ENCODE results near the gene ITGAL. TPM values are rescaled to one million over a fixed set of nuclear protein-coding genes. Genes with fewer than 3 reads are reported as not detected.
A peak's percentile ranks its signal among the peaks of the same experiment; 100 is the strongest.

Gene ITGAL
- total and polyA plus RNA-seq, 2 of the 8 experiments (the other 6 are each of a cell fraction or from before 2014, with no cell fraction given), result not detected

DNA sequence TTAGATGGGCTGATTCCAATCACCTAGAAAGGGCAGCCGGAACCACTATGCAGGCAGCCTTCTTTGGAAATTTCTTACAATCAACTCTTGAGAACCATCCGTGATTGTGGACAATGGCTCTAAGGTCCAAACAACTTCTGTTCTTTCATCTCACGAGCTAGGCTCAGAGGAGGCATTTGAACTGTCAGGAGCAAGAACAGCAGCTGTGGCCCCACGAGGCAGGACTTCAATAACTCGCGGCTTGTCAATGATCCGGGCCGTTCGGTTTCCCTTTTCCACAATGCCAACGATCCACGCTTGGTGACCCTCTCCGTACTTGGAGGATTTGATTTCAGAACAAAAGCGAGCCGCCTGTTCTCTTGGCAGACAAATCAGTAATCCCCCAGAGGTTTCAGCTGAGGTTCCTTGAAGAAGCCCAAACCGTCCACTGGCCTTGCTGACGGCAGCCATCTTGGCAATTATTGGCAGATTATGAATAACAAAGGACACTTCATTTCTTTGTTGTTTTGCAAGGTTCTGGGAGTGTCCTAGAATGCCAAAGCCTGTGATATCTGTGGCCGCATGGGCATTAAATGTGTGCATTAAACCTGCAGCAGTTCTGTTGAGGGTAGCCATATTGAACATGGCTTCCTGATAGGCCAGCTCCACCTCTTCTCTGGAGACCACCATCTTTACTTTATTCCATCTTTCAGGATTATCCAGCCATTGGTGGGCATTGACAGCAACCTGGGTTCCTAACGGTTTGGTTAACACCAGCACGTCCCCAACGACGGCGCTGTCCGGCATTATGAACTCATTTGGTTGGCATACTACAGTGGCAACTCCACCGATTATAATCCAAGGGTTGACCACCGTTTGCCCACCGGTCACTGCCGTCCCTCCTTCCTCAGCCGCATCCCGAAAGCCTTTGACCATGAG is 28.1 kb upstream of the ITGAL start:
- peak overlapping the region; percentile 22 for H4K91ac ChIP-seq (replicated peaks; ENCODE audit: insufficient read length, low read length)
- H2AFZ ChIP-seq (ENCODE audit: low read length), result no peak overlapping the region
- H2AK5ac ChIP-seq (ENCODE audit: low read depth, low read length), result peak overlapping the region; percentile 84; the same call in 1 of the 2 replicates
- H3K79me2 ChIP-seq (ENCODE audit: control insufficient read depth in 1 of 2, insufficient read depth in 2 of 2, low read length in 2 of 2), result peaks cover 0 to 12% of the 10 kb centered on the region in 2 experiments; a peak in 1 of 4 replicates
- peaks cover 0 to 4% (median 1%) of the 10 kb centered on the region in 4 experiments; a peak in 1 of 7 replicates for H3K27me3 ChIP-seq (replicated peaks in 1 of 4; ENCODE audit: control insufficient read depth in 3 of 4, extremely low read depth in 1 of 4, insufficient read depth in 3 of 4, low read length in 3 of 4)
- DNase-seq (ENCODE audit: low read depth in 1 of 2, low spot score in 2 of 2) (no peak), FAIRE-seq (no peak)
- no peak overlapping the region for H2BK120ac ChIP-seq (replicated peaks; ENCODE audit: low read depth, low read length)
- no peak overlapping the region for H3K14ac ChIP-seq (ENCODE audit: insufficient read length)
- peak overlapping the region; percentile 45 for H2BK12ac ChIP-seq (ENCODE audit: low read depth, low read length)
- peak overlapping the region; percentile 80 to 89 for H3K4me2 ChIP-seq (ENCODE audit: insufficient read depth in 1 of 2, low read depth in 2 of 2, low read length in 2 of 2)
- H3K9me3 ChIP-seq (ENCODE audit: insufficient read depth in 2 of 2, low read depth in 1 of 2, low read length in 1 of 2), result no peaks in the 10 kb centered on the region
- CTCF ChIA-PET (ENCODE audit: partially characterized antibody), result interaction anchor here (0.5 to 1.4 kb wide), 8 partner anchors 11 to 198 kb away, joined by 3 to 4 read pairs (median 3); partner anchors contain the start of genes DCTPP1 and ZNF771
- peak overlapping the region in 1 of 4 experiments; percentile 59; a peak in 1 of 7 replicates for H3K9ac ChIP-seq (replicated peaks in 1 of 4; ENCODE audit: extremely low read depth in 1 of 4, low read depth in 3 of 4, low read length in 3 of 4)
- H3K18ac ChIP-seq (ENCODE audit: extremely low read depth, low read length), result peak overlapping the region; percentile 78; the same call in 1 of the 2 replicates
- H3K4ac ChIP-seq (replicated peaks; ENCODE audit: insufficient read length, low read depth, low read length), result no peak overlapping the region
- H3K4me3 ChIP-seq (ENCODE audit: extremely low read depth in 1 of 4, insufficient read depth in 2 of 4, low read depth in 3 of 4, low read length in 4 of 4), result peak overlapping the region; percentile 71 to 86 (median 78); a peak in 7 of 8 replicates
- TF ChIP-seq, protein P1, sequence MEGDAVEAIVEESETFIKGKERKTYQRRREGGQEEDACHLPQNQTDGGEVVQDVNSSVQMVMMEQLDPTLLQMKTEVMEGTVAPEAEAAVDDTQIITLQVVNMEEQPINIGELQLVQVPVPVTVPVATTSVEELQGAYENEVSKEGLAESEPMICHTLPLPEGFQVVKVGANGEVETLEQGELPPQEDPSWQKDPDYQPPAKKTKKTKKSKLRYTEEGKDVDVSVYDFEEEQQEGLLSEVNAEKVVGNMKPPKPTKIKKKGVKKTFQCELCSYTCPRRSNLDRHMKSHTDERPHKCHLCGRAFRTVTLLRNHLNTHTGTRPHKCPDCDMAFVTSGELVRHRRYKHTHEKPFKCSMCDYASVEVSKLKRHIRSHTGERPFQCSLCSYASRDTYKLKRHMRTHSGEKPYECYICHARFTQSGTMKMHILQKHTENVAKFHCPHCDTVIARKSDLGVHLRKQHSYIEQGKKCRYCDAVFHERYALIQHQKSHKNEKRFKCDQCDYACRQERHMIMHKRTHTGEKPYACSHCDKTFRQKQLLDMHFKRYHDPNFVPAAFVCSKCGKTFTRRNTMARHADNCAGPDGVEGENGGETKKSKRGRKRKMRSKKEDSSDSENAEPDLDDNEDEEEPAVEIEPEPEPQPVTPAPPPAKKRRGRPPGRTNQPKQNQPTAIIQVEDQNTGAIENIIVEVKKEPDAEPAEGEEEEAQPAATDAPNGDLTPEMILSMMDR (IDR thresholded peaks at IDR 0.05; ENCODE audit: control extremely low read depth in 1 of 3, insufficient read depth in 1 of 3, low read depth in 1 of 3, low read length in 3 of 3), result no peak
- TF ChIP-seq YY1 (IDR thresholded peaks at IDR 0.05; ENCODE audit: low read depth, low read length), result peak; percentile 74
- peaks cover 0 to 9% (median 6%) of the 10 kb centered on the region in 4 experiments; a peak in 5 of 7 replicates for H3K4me1 ChIP-seq (replicated peaks in 1 of 4; ENCODE audit: control insufficient read depth in 3 of 4, insufficient read depth in 4 of 4, low read length in 3 of 4)
- POLR2A ChIA-PET (ENCODE audit: partially characterized antibody), result interaction anchor here (0.8 to 1.6 kb wide), 7 partner anchors 10 to 47 kb away, joined by 3 to 5 read pairs (median 3); partner anchors contain the start of gene DCTPP1
- H3K79me1 ChIP-seq (ENCODE audit: low read depth, low read length), result peaks cover 9% of the 10 kb centered on the region
- no peak overlapping the region for H2BK20ac ChIP-seq (ENCODE audit: low read length)
- H2BK15ac ChIP-seq (ENCODE audit: low read length), result no peak overlapping the region
- H3K23me2 ChIP-seq (ENCODE audit: low read depth, low read length), result peaks cover 6% of the 10 kb centered on the region
- H3K27ac ChIP-seq (ENCODE audit: low read depth, low read length), result no peak overlapping the region
- peaks cover 0 to 13% (median 0%) of the 10 kb centered on the region in 4 experiments; a peak in 1 of 8 replicates for H3K36me3 ChIP-seq (ENCODE audit: control insufficient read depth in 2 of 4, insufficient read depth in 4 of 4, low read length in 3 of 4)
- H3K23ac ChIP-seq (ENCODE audit: insufficient read length), result no peak overlapping the region
- H2BK5ac ChIP-seq (ENCODE audit: low read depth, low read length), result peak overlapping the region; percentile 50; the same call in 1 of the 2 replicates
- no peak overlapping the region for H3K56ac ChIP-seq (replicated peaks; ENCODE audit: insufficient read length, low read depth, low read length)
- WGBS, 2 experiments (ENCODE audit: extremely low coverage in 1 of 2, insufficient coverage in 1 of 2, insufficient read length in 1 of 2, insufficient replicate concordance in 2 of 2, low coverage in 1 of 2, low lambda C conversion rate in 2 of 2, missing lambda C conversion rate in 1 of 2), result 93% methylated on average over 29 of the region's 29 CpGs; no CpG with 5 or more reads in 1 of the 2 experiments
- H4K8ac ChIP-seq (ENCODE audit: extremely low read depth, insufficient read depth, low read length), result peak overlapping the region; percentile 17
- no peak overlapping the region for H4K5ac ChIP-seq (ENCODE audit: insufficient read length, low read depth, low read length)
- H4K20me1 ChIP-seq (replicated peaks in 1 of 2; ENCODE audit: control insufficient read depth in 1 of 2, insufficient read depth in 2 of 2, low read length in 2 of 2), result peaks cover 0 to 3% of the 10 kb centered on the region in 2 experiments
